GM21367 (cell line): ENCODE results near the gene CUEDC2.

Source experiments
- ATAC-seq: cut with Tn5 transposase; IDR thresholded peaks from one replicate; pipeline ENCODE4 v1.9.1; 2021; ENCODE audit not compliant: unreplicated experiment

Gene CUEDC2

GRCh38 chr10:102411341-102412255, 20.8 kb downstream of the CUEDC2 start:
- no peak for ATAC-seq

DNA sequence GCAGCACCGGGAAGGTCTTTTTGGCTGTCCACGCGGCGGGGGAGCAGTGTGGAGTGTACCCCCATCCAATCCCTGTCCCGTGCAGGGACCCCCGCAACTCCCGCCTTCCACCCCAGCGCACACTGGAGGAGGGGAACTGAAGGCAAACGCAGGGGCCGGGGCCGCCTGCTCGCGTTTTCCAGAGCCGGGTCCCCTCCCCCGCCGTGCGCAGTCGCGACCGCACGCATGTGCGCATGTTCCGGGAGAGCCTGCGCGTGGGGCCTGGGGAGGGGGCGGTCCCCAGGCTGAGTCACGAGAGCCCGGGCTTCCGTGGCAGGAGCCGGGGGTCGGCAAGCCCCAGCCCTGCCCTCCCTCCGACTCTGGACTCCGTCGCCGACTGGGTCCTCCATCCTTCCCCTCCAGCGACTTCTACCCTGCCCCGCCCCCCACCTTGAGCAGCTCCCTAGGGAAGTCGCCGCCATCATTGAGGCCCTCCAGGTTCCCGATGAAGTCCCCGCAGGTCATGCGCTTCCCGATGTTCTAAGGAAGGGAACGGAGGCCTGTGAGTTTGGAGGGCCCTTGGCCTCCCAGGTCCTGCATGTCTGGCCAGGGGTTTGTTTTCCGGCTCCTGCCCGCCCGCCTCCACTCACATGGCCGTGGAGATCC, 21.8 kb downstream of the CUEDC2 start:
- no peak for ATAC-seq

- no peak for ATAC-seq
These were observed 22.6 kb downstream of the CUEDC2 start for GRCh38 chr10:102409604-102410428.

DNA sequence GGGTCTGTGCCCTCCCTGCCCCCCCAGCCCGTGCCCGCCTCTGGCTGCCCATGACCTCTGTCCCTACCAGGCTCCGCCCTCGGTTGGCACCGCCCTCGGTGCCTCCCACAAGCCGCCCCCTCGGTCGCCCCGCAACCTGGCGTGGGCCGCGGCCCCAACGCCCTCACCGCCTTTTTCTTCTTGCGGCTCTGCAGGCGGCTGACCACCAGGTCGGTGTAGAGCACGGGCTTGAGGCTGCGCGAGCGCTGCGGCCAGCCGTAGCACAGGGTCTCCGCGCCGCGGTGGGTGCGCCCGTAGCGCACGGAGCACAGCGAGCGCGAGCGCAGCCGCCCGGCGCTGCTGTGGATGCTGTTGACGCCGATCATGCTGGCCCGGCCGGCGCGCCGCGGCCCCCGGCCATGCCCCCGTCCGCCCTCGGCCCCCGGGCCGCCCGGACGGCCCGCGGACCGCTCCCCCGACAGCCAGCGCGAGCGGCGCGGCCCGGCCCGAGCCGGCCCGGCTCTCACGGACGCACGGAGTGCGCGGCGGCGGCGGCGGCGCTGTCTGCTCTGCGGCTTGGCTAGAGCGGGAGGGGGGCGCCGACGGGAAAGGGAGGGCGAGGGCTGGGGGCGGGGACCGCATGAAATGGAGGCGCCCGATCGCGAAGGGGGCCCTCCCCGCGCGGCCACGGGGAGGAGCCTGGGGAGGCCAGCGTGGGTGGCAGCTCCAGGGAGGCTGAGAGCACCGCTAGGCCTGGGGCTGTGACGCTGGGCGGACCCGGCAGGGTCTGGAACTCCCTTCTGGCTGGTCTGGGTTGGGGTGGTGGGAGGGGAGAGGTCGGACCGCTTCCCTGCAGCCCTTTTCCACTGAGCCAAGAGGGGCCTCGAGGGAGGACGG, 23.4 kb downstream of the CUEDC2 start:
- no peak for ATAC-seq

GRCh38 chr10:102408131-102408727, 24.1 kb downstream of the CUEDC2 start:
- no peak for ATAC-seq

- ATAC-seq = no peak
These were observed 24.8 kb downstream of the CUEDC2 start for GRCh38 chr10:102407425-102408130.

DNA sequence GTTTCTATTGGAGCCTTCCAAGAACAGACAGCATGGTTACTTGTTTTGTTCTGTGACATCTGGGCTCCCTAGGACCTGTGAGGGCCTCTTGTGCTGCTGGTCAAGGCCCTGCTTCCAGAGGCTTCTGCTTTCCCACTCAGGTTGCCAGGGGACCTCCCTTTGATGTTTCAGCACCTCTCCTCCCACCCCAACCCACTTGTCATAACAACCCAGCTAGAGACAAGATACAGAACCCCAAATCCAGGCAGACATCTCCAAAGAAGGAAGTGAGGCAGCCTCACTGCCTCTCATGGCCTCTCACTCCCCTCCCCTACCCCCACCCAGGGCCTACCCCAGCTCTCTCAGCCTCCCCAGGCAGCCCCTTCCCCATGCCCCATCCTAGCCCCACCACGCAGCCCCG, 25.6 kb downstream of the CUEDC2 start:
- ATAC-seq = no peak

GRCh38 chr10:102405632-102406031, 26.7 kb downstream of the CUEDC2 start:
- ATAC-seq = no peak

- no peak for ATAC-seq
These were observed 27.2 kb downstream of the CUEDC2 start for GRCh38 chr10:102405108-102405571.

GRCh38 chr10:102404361-102405107, 27.8 kb downstream of the CUEDC2 start:
- ATAC-seq = no peak

DNA sequence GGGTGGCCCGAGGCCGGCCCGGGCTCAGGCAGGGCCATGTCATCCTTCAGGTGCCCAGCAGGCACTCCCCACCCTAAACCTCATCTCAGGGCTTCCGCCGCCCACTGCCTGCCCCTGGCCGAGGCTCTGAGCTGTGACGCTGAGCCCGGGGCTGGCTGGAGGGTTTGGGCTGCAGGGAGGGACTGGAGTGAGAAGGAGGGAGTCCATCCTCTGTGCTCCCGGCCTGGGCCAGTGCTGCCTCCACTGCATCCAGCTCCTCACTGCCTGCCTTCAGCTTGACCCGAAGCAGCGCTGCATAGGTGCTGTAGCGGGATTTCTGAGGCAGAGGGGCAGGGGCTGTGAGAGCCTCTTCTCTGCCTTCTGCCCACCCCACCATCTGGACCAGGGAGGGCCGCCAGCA, 29.3 kb downstream of the CUEDC2 start:
- no peak for ATAC-seq

DNA sequence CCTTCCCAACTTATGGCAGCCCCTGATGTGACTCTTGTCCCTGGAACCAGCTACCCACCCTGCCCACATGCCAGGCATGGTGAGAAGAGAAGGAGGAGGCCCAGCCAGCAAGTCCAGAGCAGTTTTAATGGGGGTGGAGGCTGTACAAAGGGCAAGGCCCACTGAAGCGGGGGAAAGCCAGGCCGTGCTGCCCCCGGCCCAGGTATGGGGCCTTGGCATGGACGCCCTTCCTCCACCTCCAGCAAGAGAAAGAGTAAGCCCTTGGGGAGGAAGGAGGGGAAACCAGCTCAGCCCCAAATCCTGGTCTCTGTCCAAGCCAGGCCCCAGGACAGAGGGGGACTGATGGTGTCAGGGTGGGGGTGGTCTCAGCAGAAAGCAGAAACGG, 29.9 kb downstream of the CUEDC2 start:
- ATAC-seq = no peak

DNA sequence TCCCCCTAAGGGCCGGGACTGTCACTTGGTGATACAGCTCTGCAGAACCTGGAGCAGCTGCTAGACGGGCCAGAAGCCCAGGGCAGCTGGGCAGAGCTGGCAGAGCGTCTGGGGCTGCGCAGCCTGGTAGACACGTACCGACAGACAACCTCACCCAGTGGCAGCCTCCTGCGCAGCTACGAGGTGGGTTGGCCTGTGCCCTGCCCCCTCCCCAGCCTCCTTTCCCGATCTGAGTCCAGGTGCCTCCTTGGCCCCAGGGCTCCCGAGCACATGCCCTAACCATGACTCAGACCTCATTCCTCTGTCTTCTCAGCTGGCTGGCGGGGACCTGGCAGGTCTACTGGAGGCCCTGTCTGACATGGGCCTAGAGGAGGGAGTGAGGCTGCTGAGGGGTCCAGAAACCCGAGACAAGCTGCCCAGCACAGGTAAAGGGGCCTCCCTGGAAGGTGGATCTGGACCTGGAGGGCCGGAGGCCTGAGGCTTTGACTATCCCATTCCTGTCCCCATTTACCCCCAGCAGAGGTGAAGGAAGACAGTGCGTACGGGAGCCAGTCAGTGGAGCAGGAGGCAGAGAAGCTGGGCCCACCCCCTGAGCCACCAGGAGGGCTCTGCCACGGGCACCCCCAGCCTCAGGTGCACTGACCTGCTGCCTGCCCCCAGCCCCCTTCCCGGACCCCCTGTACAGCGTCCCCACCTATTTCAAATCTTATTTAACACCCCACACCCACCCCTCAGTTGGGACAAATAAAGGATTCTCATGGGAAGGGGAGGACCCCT, 30.5 kb downstream of the CUEDC2 start:
- ATAC-seq = no peak

GRCh38 chr10:102401342-102401654, 31.1 kb downstream of the CUEDC2 start:
- no peak for ATAC-seq

- no peak for ATAC-seq
These were observed 31.6 kb downstream of the CUEDC2 start for GRCh38 chr10:102400598-102401341.

DNA sequence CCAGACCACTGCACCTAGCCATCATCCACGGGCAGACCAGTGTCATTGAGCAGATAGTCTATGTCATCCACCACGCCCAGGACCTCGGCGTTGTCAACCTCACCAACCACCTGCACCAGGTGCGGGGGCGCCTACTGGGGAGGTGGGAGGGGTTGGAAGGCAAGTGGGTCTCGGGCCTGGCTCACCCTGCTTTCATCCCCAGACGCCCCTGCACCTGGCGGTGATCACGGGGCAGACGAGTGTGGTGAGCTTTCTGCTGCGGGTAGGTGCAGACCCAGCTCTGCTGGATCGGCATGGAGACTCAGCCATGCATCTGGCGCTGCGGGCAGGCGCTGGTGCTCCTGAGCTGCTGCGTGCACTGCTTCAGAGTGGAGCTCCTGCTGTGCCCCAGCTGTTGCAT, 32.3 kb downstream of the CUEDC2 start:
- ATAC-seq = no peak

- peak; percentile 34 for ATAC-seq
These were observed 33.0 kb downstream of the CUEDC2 start for GRCh38 chr10:102399217-102400021.
